GM23338 (cell line): ENCODE results near the gene AP4E1. TPM values are rescaled to one million over a fixed set of nuclear protein-coding genes. Genes with fewer than 3 reads are reported as not detected.
"Not testable (repeated sequence)": the region's sequence is repeated elsewhere in the genome, so short reads cannot be mapped to it uniquely, and the experiment has no call there.

Experiments
- ATAC-seq: fragments of 200-7000 bp; cut with Tn5 transposase; 3 replicates; pipeline ENCODE4 v1.9.1; 2020
- DNase-seq: peaks from one replicate; pipeline ENCODE4 v3.0.0-alpha.2; 2015; ENCODE audit warnings: low spot score
- H2AFZ ChIP-seq: fragments of 200-600 bp; sonication (generic); 2 replicates; pipeline ENCODE4 v1.8.0; 2016; ENCODE audit warnings: antibody characterized with exemption, mild to moderate bottlenecking, moderate library complexity
- H3F3A ChIP-seq: fragments of 200-600 bp; sonication (generic); replicated peaks from 2 replicates; pipeline ENCODE4 v1.8.0; 2017; ENCODE audit warnings: antibody characterized with exemption, mixed run types, low read depth
- H3K27ac ChIP-seq: fragments of 200-600 bp; sonication (generic); 2 replicates; pipeline ENCODE4 v1.6.1; 2016; ENCODE audit warnings: low read depth
- H3K27me3 ChIP-seq: fragments of 200-600 bp; sonication (generic); 2 replicates; pipeline ENCODE4 v1.8.0; 2016; ENCODE audit warnings: mild to moderate bottlenecking, mixed run types, moderate library complexity; ENCODE audit not compliant: insufficient read depth
- H3K36me3 ChIP-seq: fragments of 200-600 bp; sonication (generic); 2 replicates; pipeline ENCODE4 v1.8.0; 2016; ENCODE audit warnings: mild to moderate bottlenecking; ENCODE audit not compliant: insufficient read depth
- H3K4me1 ChIP-seq: fragments of 200-600 bp; sonication (generic); 2 replicates; pipeline ENCODE4 v1.8.0; 2016; ENCODE audit warnings: mild to moderate bottlenecking, moderate library complexity; ENCODE audit not compliant: insufficient read depth
- H3K4me2 ChIP-seq: fragments of 200-600 bp; sonication (generic); 2 replicates; pipeline ENCODE4 v1.7.1; 2017; ENCODE audit warnings: mixed run types
- H3K4me3 ChIP-seq: fragments of 200-600 bp; sonication (generic); 2 replicates; pipeline ENCODE4 v1.6.1; 2016; ENCODE audit warnings: mixed run types
- H3K79me2 ChIP-seq: fragments of 200-600 bp; sonication (generic); replicated peaks from 2 replicates; pipeline ENCODE4 v1.8.0; 2017; ENCODE audit warnings: mild to moderate bottlenecking; ENCODE audit not compliant: insufficient read depth
- H3K9me2 ChIP-seq: fragments of 200-600 bp; sonication (generic); 2 replicates; pipeline ENCODE4 v1.8.0; 2017; ENCODE audit not compliant: insufficient read depth
- H4K20me1 ChIP-seq: fragments of 200-600 bp; sonication (generic); replicated peaks from 2 replicates; pipeline ENCODE4 v1.8.0; 2017; ENCODE audit warnings: mild to moderate bottlenecking; ENCODE audit not compliant: insufficient read depth
- H3K27ac Mint-ChIP-seq: 2 replicates; pipeline ENCODE4 v1.8.0; 2020; ENCODE audit warnings: inconsistent platforms, mild to moderate bottlenecking, moderate library complexity, mixed read lengths
- H3K27me3 Mint-ChIP-seq: 3 replicates; pipeline ENCODE4 v1.8.0; 2022; ENCODE audit warnings: low read depth, mild to moderate bottlenecking, moderate library complexity, mixed read lengths, inconsistent platforms; ENCODE audit not compliant: insufficient read depth, poor library complexity
- H3K36me3 Mint-ChIP-seq: 3 replicates; pipeline ENCODE4 v1.8.0; 2021; ENCODE audit warnings: low read depth, mild to moderate bottlenecking, inconsistent platforms, moderate library complexity, mixed read lengths
- H3K4me1 Mint-ChIP-seq: 3 replicates; pipeline ENCODE4 v1.8.0; 2020; ENCODE audit warnings: mild to moderate bottlenecking, inconsistent platforms, mixed read lengths
- H3K4me3 Mint-ChIP-seq: 3 replicates; pipeline ENCODE4 v1.8.0; 2021; ENCODE audit warnings: moderate library complexity, mild to moderate bottlenecking, inconsistent platforms, mixed read lengths
- H3K9me3 Mint-ChIP-seq: 3 replicates; pipeline ENCODE4 v1.8.0; 2020; ENCODE audit warnings: moderate library complexity, mild to moderate bottlenecking, inconsistent platforms, mixed read lengths
- CREB1 ChIP-seq: fragments of 250-450 bp; sonication (Bioruptor Pico); IDR thresholded peaks from 2 replicates; pipeline ENCODE4 v1.5.0; 2020; ENCODE audit warnings: low read depth, mild to moderate bottlenecking, moderate library complexity
- CTCF ChIP-seq, 2 experiments: fragments of 200-600 bp in 1 of 2; sonication (generic) in 1 of 2; conservative IDR thresholded peaks; 2 replicates each; pipeline versions ENCODE4 v1.5.1 to v1.6.1; 2016 to 2017; ENCODE audit warnings: antibody characterized with exemption in 2 of 2, low read depth in 2 of 2, mild to moderate bottlenecking in 2 of 2, moderate library complexity in 1 of 2
- ETS1 ChIP-seq: IDR thresholded peaks from 2 replicates; pipeline ENCODE4 v1.6.1; 2016; ENCODE audit warnings: antibody characterized with exemption
- EZH2 ChIP-seq: fragments of 200-600 bp; sonication (generic); IDR thresholded peaks from one replicate; pipeline ENCODE4 v1.8.0; 2017; ENCODE audit warnings: antibody characterized with exemption, mild to moderate bottlenecking, low read depth; ENCODE audit not compliant: unreplicated experiment
- EZH2phosphoT487 ChIP-seq: fragments of 200-600 bp; sonication (generic); IDR thresholded peaks from one replicate; pipeline ENCODE4 v1.8.1; 2018; ENCODE audit warnings: antibody characterized with exemption; ENCODE audit not compliant: unreplicated experiment
- JUNB ChIP-seq: IDR thresholded peaks from one replicate; pipeline ENCODE4 v1.6.1; 2016; ENCODE audit warnings: antibody characterized with exemption; ENCODE audit not compliant: unreplicated experiment
- NANOG ChIP-seq: IDR thresholded peaks from 2 replicates; pipeline ENCODE4 v1.6.1; 2016; ENCODE audit warnings: antibody characterized with exemption, borderline replicate concordance
- REST ChIP-seq: IDR thresholded peaks from one replicate; pipeline ENCODE4 v1.6.1; 2018; ENCODE audit warnings: antibody characterized with exemption; ENCODE audit not compliant: unreplicated experiment
- STAT1 ChIP-seq: IDR thresholded peaks from one replicate; pipeline ENCODE4 v1.6.1; 2016; ENCODE audit warnings: antibody characterized with exemption; ENCODE audit not compliant: unreplicated experiment
- polyA plus RNA-seq: library from polyadenylated mRNA; unstranded; fragments of >200 nt; fragmentation: Nextera tagmentation; extraction: Ambion mirVana; gene quantifications from 2 replicates; pipeline ENCODE4 v1.2.1, GENCODE V29; 2016
- total RNA-seq: library from RNA; depleted of rRNA; stranded (reverse); fragments of >200 nt; shearing (Covaris generic); gene quantifications from 2 replicates; pipeline ENCODE4 v1.2.3, GENCODE V29; 2014

Gene AP4E1
- total and polyA plus RNA-seq, 2 experiments from 2014 or later, result 4.4 to 15.4 TPM

GRCh38 chr15:50893976-50894375 is 14.5 kb upstream of the AP4E1 start:
- no peak overlapping the region for H3K27ac Mint-ChIP-seq
- H3K36me3 ChIP-seq, result 0 out of 2 replicates have a peak, but pooled peaks cover 5% of the 10 kb centered on the region
- H3K79me2 ChIP-seq, result no peaks in the 10 kb centered on the region

GRCh38 chr15:50901390-50901789 is 7.1 kb upstream of the AP4E1 start:
- H3K27me3 Mint-ChIP-seq, H3K4me1 ChIP-seq, H3K36me3 ChIP-seq, H3K4me2 ChIP-seq, H3K27ac ChIP-seq, H3K79me2 ChIP-seq, H2AFZ ChIP-seq, H3K9me2 ChIP-seq, H4K20me1 ChIP-seq, H3K9me3 Mint-ChIP-seq, H3K36me3 Mint-ChIP-seq, H3K4me3 ChIP-seq, ATAC-seq, H3F3A ChIP-seq, H3K27me3 ChIP-seq, H3K4me3 Mint-ChIP-seq, H3K4me1 Mint-ChIP-seq, DNase-seq, H3K27ac Mint-ChIP-seq: not testable (repeated sequence)

More at GRCh38 chr15:50893976-50894375, 14.5 kb upstream of the AP4E1 start:
- no peaks in the 10 kb centered on the region for H3F3A ChIP-seq
- no peaks in the 10 kb centered on the region for H4K20me1 ChIP-seq
- no peak overlapping the region for H3K4me2 ChIP-seq
- TF ChIP-seq EZH2 (no peak), JUNB (no peak), ETS1 (no peak), NANOG (no peak), CREB1 (CRISPR knock-in tag) (no peak)
- H2AFZ ChIP-seq, result no peak overlapping the region
- Mint-ChIP-seq H3K9me3 (peaks cover 49% of the 10 kb centered on the region), H3K4me3 (no peak overlapping the region), H3K36me3 (peaks cover 24% of the 10 kb centered on the region), H3K4me1 (no peaks in the 10 kb centered on the region), H3K27me3 (no peaks in the 10 kb centered on the region)
- no peak overlapping the region for H3K4me3 ChIP-seq
- no peaks in the 10 kb centered on the region for H3K9me2 ChIP-seq
- no peaks in the 10 kb centered on the region for H3K4me1 ChIP-seq
- ATAC-seq, result no peak
- DNase-seq, result no peak
- no peak overlapping the region for H3K27ac ChIP-seq
- no peaks in the 10 kb centered on the region for H3K27me3 ChIP-seq

GRCh38 chr15:50904211-50904610 is 4.3 kb upstream of the AP4E1 start:
- Histone ChIP-seq H3K9me2 (no peaks in the 10 kb centered on the region), H3K79me2 (0 out of 2 replicates have a peak, but pooled peaks cover under 1% of the 10 kb centered on the region), H3K27me3 (no peaks in the 10 kb centered on the region), H3K27ac (no peak overlapping the region), H3K4me2 (no peak overlapping the region), H2AFZ (no peak overlapping the region), H3K4me3 (no peak overlapping the region), H3F3A (no peaks in the 10 kb centered on the region), H3K4me1 (no peaks in the 10 kb centered on the region; the same call in 1 of the 2 replicates), H3K36me3 (no peaks in the 10 kb centered on the region), H4K20me1 (no peaks in the 10 kb centered on the region)
- Mint-ChIP-seq H3K27ac (no peak overlapping the region), H3K27me3 (peaks cover 3% of the 10 kb centered on the region), H3K9me3 (no peaks in the 10 kb centered on the region), H3K4me3 (no peak overlapping the region), H3K36me3 (no peaks in the 10 kb centered on the region; the same call in 1 of the 3 replicates), H3K4me1 (peaks cover 5% of the 10 kb centered on the region; the same call in 2 of the 3 replicates)
- no peak for TF ChIP-seq STAT1
- TF ChIP-seq EZH2phosphoT487, result no peak
- no peak for TF ChIP-seq REST
- TF ChIP-seq JUNB, result no peak
- no peak for TF ChIP-seq ETS1
- no peak for TF ChIP-seq EZH2
- TF ChIP-seq CTCF (conservative IDR thresholded peaks at IDR 0.05; ENCODE audit: low read depth in 2 of 2), result no peak
- no peak for TF ChIP-seq NANOG
- DNase-seq (no peak), ATAC-seq (no peak)
